Ovary (tissue), 3 donors: Measurements from ENCODE around the gene TFDP1.

Source experiments
- EP300 ChIP-seq: sonication (generic); formaldehyde crosslinking; IDR thresholded peaks from one replicate; pipeline ENCODE4 v1.6.1; 2017; ENCODE audit warnings: antibody characterized with exemption
- TF ChIP-seq, protein P1 (sequence below), 3 donors: fragments of 450-650 bp in 2 of 3; fragments of 200-600 bp in 1 of 3; IDR thresholded peaks; one replicate each; pipeline versions ENCODE4 v1.5.1 to v1.8.0; 2016 to 2022; ENCODE audit warnings: antibody characterized with exemption in 3 of 3, mild to moderate bottlenecking in 1 of 3
- donor health status: DM: no; HTN: no; CAD: no.

- TF ChIP-seq, protein P1, sequence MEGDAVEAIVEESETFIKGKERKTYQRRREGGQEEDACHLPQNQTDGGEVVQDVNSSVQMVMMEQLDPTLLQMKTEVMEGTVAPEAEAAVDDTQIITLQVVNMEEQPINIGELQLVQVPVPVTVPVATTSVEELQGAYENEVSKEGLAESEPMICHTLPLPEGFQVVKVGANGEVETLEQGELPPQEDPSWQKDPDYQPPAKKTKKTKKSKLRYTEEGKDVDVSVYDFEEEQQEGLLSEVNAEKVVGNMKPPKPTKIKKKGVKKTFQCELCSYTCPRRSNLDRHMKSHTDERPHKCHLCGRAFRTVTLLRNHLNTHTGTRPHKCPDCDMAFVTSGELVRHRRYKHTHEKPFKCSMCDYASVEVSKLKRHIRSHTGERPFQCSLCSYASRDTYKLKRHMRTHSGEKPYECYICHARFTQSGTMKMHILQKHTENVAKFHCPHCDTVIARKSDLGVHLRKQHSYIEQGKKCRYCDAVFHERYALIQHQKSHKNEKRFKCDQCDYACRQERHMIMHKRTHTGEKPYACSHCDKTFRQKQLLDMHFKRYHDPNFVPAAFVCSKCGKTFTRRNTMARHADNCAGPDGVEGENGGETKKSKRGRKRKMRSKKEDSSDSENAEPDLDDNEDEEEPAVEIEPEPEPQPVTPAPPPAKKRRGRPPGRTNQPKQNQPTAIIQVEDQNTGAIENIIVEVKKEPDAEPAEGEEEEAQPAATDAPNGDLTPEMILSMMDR (IDR thresholded peaks at IDR 0.05): no peak
- no peak for TF ChIP-seq EP300
Measured at GRCh38 chr13:113616281-113616906, 31.8 kb downstream of the TFDP1 start.
